ENCODE measurements around the gene FGF18. TPM values are rescaled to one million over a fixed set of nuclear protein-coding genes. Genes with fewer than 3 reads are reported as not detected.

The FGF18 gene
- polyA plus RNA-seq, 1 experiment = not detected

DNA sequence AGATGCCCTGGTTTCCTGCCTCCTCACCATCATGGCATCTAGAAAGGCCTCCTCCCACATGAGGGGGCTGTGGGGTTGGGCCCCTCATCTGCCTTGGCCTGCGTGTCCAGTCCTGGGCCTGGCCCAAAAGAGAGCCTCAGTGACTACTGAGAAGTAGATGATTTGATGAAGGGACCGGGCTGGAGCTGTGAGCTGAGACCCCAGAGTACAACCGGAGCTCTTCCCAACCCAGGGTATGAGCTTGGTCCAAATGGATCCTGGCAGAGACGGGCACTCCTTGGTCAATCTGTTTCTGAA, 62.9 kb downstream of the FGF18 start:
- Histone ChIP-seq H3K4me3 (ENCODE audit: low read depth, low read length) (no peak overlapping the region), H3K27me3 (ENCODE audit: control insufficient read depth, insufficient read depth, low read length) (peaks cover 10% of the 10 kb centered on the region), H3K36me3 (ENCODE audit: control insufficient read depth, insufficient read depth, low read length) (no peaks in the 10 kb centered on the region)
- ChIA-PET CTCF (interaction anchor here (1.1 to 2.2 kb wide), 7 partner anchors 11 to 158 kb away, joined by 3 to 13 read pairs (median 4); partner anchors contain the start of gene FGF18), POLR2A (no interaction called here)
- DNase-seq (ENCODE audit: low read depth) = no peak
- TF ChIP-seq, protein P1, sequence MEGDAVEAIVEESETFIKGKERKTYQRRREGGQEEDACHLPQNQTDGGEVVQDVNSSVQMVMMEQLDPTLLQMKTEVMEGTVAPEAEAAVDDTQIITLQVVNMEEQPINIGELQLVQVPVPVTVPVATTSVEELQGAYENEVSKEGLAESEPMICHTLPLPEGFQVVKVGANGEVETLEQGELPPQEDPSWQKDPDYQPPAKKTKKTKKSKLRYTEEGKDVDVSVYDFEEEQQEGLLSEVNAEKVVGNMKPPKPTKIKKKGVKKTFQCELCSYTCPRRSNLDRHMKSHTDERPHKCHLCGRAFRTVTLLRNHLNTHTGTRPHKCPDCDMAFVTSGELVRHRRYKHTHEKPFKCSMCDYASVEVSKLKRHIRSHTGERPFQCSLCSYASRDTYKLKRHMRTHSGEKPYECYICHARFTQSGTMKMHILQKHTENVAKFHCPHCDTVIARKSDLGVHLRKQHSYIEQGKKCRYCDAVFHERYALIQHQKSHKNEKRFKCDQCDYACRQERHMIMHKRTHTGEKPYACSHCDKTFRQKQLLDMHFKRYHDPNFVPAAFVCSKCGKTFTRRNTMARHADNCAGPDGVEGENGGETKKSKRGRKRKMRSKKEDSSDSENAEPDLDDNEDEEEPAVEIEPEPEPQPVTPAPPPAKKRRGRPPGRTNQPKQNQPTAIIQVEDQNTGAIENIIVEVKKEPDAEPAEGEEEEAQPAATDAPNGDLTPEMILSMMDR (IDR thresholded peaks at IDR 0.05; ENCODE audit: insufficient read depth, low read depth, low read length) = no peak

DNA sequence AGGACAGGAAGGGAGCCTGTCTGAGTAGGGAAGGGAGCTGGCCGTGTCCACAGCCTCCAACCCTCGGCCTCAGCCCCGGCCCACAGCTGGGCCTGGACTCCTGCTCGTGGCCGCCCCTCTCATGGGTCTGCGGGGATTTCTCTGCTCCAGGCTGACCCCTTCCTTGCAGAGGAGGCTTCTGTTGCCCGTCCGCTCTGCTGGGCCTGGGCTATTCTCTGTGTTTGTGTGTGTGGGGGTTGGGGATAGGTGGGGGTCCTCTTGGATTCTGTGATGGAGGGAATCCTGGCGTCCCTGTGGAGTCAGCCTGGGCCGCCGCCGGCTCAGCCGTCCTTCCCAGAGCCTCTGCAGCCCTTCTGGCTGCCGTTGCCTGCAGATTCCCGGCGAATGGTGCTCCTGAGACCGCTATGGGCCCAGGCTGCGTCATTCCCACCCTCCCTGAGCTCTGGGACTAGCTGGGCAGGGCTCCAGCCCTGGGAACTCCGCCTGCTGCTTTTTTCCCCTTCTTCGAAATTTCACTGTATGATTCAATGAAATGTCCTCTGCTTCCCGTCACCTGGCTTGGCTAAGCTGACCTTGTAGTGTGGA, 64.2 kb downstream of the FGF18 start:
- TF ChIP-seq, protein P1 (IDR thresholded peaks at IDR 0.05; ENCODE audit: insufficient read depth, low read depth, low read length) = no peak
- no peak overlapping the region for H3K4me3 ChIP-seq (ENCODE audit: low read depth, low read length)
- peaks cover 12% of the 10 kb centered on the region for H3K27me3 ChIP-seq (ENCODE audit: control insufficient read depth, insufficient read depth, low read length)
- no peaks in the 10 kb centered on the region for H3K36me3 ChIP-seq (ENCODE audit: control insufficient read depth, insufficient read depth, low read length)
- ChIA-PET POLR2A (no interaction called here), CTCF (interaction anchor here (0.6 to 3.2 kb wide), 14 partner anchors 8 to 146 kb away, joined by 3 to 13 read pairs (median 4); partner anchors contain the start of gene FGF18)
- no peak for DNase-seq (ENCODE audit: low read depth)

DNA sequence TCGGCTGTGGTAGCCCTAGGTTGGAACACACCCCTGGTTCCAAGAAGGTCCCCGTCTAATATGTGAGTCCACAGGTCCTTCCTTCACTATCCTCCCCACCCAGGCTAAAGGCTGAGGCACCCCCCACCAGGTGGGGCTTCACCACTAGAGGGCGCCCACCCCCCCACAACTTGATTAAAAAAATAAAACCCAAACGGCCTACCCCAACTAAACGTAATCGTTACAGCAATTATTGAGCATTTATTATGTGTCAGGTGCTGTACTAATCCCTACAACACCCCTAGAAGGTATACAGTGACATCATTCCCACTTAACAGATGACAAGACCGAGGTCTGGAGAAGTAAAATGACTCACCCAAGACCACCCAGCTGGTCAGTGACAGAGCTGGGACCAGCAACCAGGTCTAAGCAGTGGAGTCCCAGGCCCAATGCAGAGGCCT, 65.0 kb downstream of the FGF18 start:
- ChIA-PET CTCF (interaction anchor here (0.6 to 3.2 kb wide), 15 partner anchors 9 to 423 kb away, joined by 3 to 11 read pairs (median 3); no protein-coding TSS in a partner anchor), POLR2A (no interaction called here)

DNA sequence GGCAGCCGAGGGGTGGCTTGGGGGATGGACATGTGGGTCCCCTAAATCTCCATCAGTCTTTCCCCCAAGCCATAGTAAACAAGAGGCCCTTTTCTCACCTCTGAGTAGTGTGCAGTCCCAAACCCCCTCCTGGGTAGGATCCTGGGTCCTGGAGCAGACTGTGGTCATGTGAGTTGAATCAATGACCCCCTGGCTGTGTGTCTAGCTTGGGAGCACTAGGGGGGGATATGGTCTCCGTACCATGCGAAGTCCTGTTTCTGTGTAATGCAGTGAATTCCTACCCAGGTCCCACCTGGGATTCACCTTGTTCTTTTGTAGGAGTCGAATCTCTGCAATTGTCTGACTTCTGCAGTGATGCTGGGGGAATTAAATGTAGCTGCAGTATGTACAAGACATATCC, 66.2 kb downstream of the FGF18 start:
- TF ChIP-seq, protein P1 (IDR thresholded peaks at IDR 0.05; ENCODE audit: insufficient read depth, low read depth, low read length) = no peak
- ChIA-PET POLR2A (no interaction called here), CTCF (interaction anchor here (1.0 to 3.2 kb wide), 6 partner anchors 10 to 36 kb away, joined by 3 to 11 read pairs (median 6); no protein-coding TSS in a partner anchor)
- H3K4me3 ChIP-seq (ENCODE audit: low read depth, low read length) = no peak overlapping the region
- no peak for DNase-seq (ENCODE audit: low read depth)
- H3K27me3 ChIP-seq (ENCODE audit: control insufficient read depth, insufficient read depth, low read length) = peaks cover 8% of the 10 kb centered on the region
- no peaks in the 10 kb centered on the region for H3K36me3 ChIP-seq (ENCODE audit: control insufficient read depth, insufficient read depth, low read length)

More for the DNA sequence above, 65.0 kb downstream of the FGF18 start:
- Histone ChIP-seq H3K4me3 (ENCODE audit: low read depth, low read length) (no peak overlapping the region), H3K27me3 (ENCODE audit: control insufficient read depth, insufficient read depth, low read length) (peaks cover 8% of the 10 kb centered on the region), H3K36me3 (ENCODE audit: control insufficient read depth, insufficient read depth, low read length) (no peaks in the 10 kb centered on the region)
- TF ChIP-seq, protein P1 (IDR thresholded peaks at IDR 0.05; ENCODE audit: insufficient read depth, low read depth, low read length) = peak; percentile 78
- no peak for DNase-seq (ENCODE audit: low read depth)

DNA sequence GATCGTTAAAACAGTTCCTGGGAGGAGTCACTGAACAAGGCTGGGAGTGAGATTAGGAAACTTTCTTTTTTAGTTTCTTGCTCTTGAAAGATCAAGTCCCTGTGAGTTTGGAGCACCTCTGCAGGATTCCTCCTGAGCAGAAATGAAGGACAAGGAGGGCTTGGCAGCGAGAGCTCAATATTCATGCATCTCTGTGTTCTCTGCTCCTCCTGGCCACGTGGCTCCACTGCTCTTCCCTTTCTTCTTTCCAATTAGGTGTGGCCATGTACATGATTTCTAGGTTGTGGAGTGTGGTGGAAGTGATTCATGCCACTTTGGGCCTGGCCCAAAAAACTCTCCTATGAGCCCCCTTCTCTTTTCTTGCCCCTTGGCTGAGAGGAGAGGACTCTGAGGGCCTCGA, 67.2 kb downstream of the FGF18 start:
- TF ChIP-seq, protein P1 (IDR thresholded peaks at IDR 0.05; ENCODE audit: insufficient read depth, low read depth, low read length) = no peak
- ChIA-PET POLR2A (no interaction called here), CTCF (interaction anchor here (1.0 kb wide), 1 partner anchor 15 kb away, joined by 3 read pairs; no protein-coding TSS in a partner anchor)

More for the DNA sequence above, 67.2 kb downstream of the FGF18 start:
- peaks cover 5% of the 10 kb centered on the region for H3K27me3 ChIP-seq (ENCODE audit: control insufficient read depth, insufficient read depth, low read length)
- no peak for DNase-seq (ENCODE audit: low read depth)
- no peaks in the 10 kb centered on the region for H3K36me3 ChIP-seq (ENCODE audit: control insufficient read depth, insufficient read depth, low read length)
- no peak overlapping the region for H3K4me3 ChIP-seq (ENCODE audit: low read depth, low read length)
